DND-41 (cell line): ENCODE measurements around the gene AUP1.

ENCODE experiments used
- ATAC-seq: fragments of 200-7000 bp; cut with Tn5 transposase; 3 replicates; pipeline ENCODE4 v1.9.1; 2021; ENCODE audit warnings: low read depth; ENCODE audit not compliant: insufficient read depth
- DNase-seq: peaks from one replicate; pipeline ENCODE4 v3.0.0-alpha.2; 2020
- H2AFZ ChIP-seq: 2 replicates; pipeline ENCODE4 v1.6.0; 2012; ENCODE audit warnings: low read depth, low read length
- H3K27ac ChIP-seq: 2 replicates; pipeline ENCODE4 v1.5.1; 2012; ENCODE audit warnings: low read length, inconsistent platforms
- H3K27me3 ChIP-seq: fragments of 200-600 bp; sonication (generic); 2 replicates; pipeline ENCODE4 v1.6.0; 2012; ENCODE audit warnings: low read length, mild to moderate bottlenecking, inconsistent platforms; ENCODE audit not compliant: insufficient read depth, poor library complexity
- H3K36me3 ChIP-seq: 2 replicates; pipeline ENCODE4 v1.5.1; 2012; ENCODE audit warnings: low read length, inconsistent platforms; ENCODE audit not compliant: insufficient read depth
- H3K4me1 ChIP-seq: 2 replicates; pipeline ENCODE4 v1.5.1; 2012; ENCODE audit warnings: mild to moderate bottlenecking, low read length; ENCODE audit not compliant: insufficient read depth
- H3K4me2 ChIP-seq: 2 replicates; pipeline ENCODE4 v1.6.0; 2012; ENCODE audit warnings: mild to moderate bottlenecking, moderate library complexity, low read length, inconsistent platforms; ENCODE audit not compliant: insufficient read depth
- H3K4me3 ChIP-seq, 2 experiments: fragments of 200-600 bp in 1 of 2; shearing (Covaris generic) in 1 of 2; 2 replicates each; pipeline ENCODE4 v1.5.1; 2012 to 2016; ENCODE audit warnings: inconsistent platforms in 2 of 2, low read length in 2 of 2, mild to moderate bottlenecking in 2 of 2, low read depth in 1 of 2, moderate library complexity in 1 of 2
- H3K79me2 ChIP-seq: 2 replicates; pipeline ENCODE4 v1.6.0; 2012; ENCODE audit warnings: low read length, inconsistent platforms; ENCODE audit not compliant: insufficient read depth
- H3K9ac ChIP-seq: 2 replicates; pipeline ENCODE4 v1.6.0; 2012; ENCODE audit warnings: low read depth, mild to moderate bottlenecking, inconsistent platforms, low read length, moderate library complexity
- H3K9me3 ChIP-seq: 2 replicates; pipeline ENCODE4 v1.5.1; 2012; ENCODE audit warnings: low read length, moderate library complexity, mild to moderate bottlenecking, inconsistent platforms; ENCODE audit not compliant: insufficient read depth, severe bottlenecking
- H4K20me1 ChIP-seq: 2 replicates; pipeline ENCODE4 v1.6.0; 2012; ENCODE audit warnings: low read length; ENCODE audit not compliant: insufficient read depth
- EZH2 ChIP-seq: IDR thresholded peaks from 3 replicates; pipeline ENCODE4 v1.6.1; 2012; ENCODE audit warnings: borderline replicate concordance, low read depth, mild to moderate bottlenecking, moderate library complexity, low read length, inconsistent platforms; ENCODE audit not compliant: severe bottlenecking
- TF ChIP-seq, protein P1 (sequence below): IDR thresholded peaks from 2 replicates; pipeline ENCODE4 v1.5.1; 2012; ENCODE audit warnings: borderline replicate concordance, low read length, moderate library complexity, mild to moderate bottlenecking; ENCODE audit not compliant: poor library complexity, severe bottlenecking; ENCODE audit errors: extremely low read depth

AUP1 gene

GRCh38 chr2:74569686-74570085 is 40.2 kb upstream of the AUP1 start:
- DNase-seq, result no peak
- TF ChIP-seq, protein P1, sequence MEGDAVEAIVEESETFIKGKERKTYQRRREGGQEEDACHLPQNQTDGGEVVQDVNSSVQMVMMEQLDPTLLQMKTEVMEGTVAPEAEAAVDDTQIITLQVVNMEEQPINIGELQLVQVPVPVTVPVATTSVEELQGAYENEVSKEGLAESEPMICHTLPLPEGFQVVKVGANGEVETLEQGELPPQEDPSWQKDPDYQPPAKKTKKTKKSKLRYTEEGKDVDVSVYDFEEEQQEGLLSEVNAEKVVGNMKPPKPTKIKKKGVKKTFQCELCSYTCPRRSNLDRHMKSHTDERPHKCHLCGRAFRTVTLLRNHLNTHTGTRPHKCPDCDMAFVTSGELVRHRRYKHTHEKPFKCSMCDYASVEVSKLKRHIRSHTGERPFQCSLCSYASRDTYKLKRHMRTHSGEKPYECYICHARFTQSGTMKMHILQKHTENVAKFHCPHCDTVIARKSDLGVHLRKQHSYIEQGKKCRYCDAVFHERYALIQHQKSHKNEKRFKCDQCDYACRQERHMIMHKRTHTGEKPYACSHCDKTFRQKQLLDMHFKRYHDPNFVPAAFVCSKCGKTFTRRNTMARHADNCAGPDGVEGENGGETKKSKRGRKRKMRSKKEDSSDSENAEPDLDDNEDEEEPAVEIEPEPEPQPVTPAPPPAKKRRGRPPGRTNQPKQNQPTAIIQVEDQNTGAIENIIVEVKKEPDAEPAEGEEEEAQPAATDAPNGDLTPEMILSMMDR, result no peak
- TF ChIP-seq EZH2, result no peak
- no peak overlapping the region for H2AFZ ChIP-seq
- H3K4me3 ChIP-seq, result no peak overlapping the region
- H4K20me1 ChIP-seq, result no peaks in the 10 kb centered on the region
- peaks cover 12% of the 10 kb centered on the region for H3K27me3 ChIP-seq
- no peak overlapping the region for H3K27ac ChIP-seq
- no peaks in the 10 kb centered on the region for H3K79me2 ChIP-seq
- ATAC-seq, result no peak
- no peaks in the 10 kb centered on the region for H3K9me3 ChIP-seq
- peaks cover 16% of the 10 kb centered on the region for H3K4me1 ChIP-seq
- H3K9ac ChIP-seq, result no peak overlapping the region
- no peak overlapping the region for H3K4me2 ChIP-seq
- no peaks in the 10 kb centered on the region for H3K36me3 ChIP-seq

DNA sequence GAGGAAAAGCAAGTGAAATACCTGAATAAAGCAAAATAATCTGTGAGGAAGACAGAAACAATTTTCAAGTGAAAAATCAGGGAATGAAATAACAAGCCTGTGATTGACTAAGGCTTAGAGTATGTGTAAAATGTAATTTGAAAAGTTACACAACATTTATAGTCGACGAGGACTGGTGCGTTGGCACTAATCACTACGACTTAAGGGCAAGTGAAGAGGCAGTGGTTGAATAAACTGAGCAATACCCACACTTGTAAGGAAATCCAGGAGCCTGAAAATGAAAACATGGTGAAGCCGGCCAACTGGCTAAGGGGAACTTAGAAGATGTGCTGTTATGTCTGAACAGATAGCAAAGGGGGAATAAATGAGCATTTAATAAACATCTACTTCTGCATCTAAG is 38.4 kb upstream of the AUP1 start:
- no peaks in the 10 kb centered on the region for H3K36me3 ChIP-seq
- ATAC-seq (no peak), DNase-seq (no peak)
- no peak overlapping the region for H3K27ac ChIP-seq
- H4K20me1 ChIP-seq, result no peaks in the 10 kb centered on the region
- no peak overlapping the region for H2AFZ ChIP-seq
- H3K9ac ChIP-seq, result no peak overlapping the region
- no peaks in the 10 kb centered on the region for H3K4me1 ChIP-seq
- no peak for TF ChIP-seq EZH2
- TF ChIP-seq, protein P1, result no peak
- no peaks in the 10 kb centered on the region for H3K79me2 ChIP-seq
- no peak overlapping the region for H3K4me3 ChIP-seq
- H3K9me3 ChIP-seq, result no peaks in the 10 kb centered on the region
- peaks cover 12% of the 10 kb centered on the region for H3K27me3 ChIP-seq
- H3K4me2 ChIP-seq, result no peak overlapping the region

DNA sequence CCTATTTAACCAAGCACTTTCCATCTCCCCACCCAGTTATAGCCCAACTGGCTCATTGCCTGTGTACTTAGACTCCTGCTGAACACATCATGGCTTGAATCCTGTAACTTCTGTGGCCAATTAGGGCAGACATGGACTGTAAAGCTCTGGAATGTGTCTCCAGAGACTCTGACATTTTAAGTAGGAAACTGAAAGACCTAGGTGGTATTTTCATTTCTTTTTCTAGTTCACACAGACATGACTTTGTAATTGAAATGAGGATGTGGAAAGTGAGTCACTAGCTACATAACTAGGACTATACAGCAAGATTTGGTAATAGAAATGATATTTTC is 37.2 kb upstream of the AUP1 start:
- DNase-seq (no peak), ATAC-seq (no peak)
- H3K27ac ChIP-seq, result no peak overlapping the region

More for the DNA sequence above, 37.2 kb upstream of the AUP1 start:
- H3K9me3 ChIP-seq, result no peaks in the 10 kb centered on the region
- no peak overlapping the region for H2AFZ ChIP-seq
- peaks cover 16% of the 10 kb centered on the region for H3K27me3 ChIP-seq
- no peak overlapping the region for H3K4me2 ChIP-seq
- H3K36me3 ChIP-seq, result no peaks in the 10 kb centered on the region
- no peaks in the 10 kb centered on the region for H3K79me2 ChIP-seq
- H4K20me1 ChIP-seq, result no peaks in the 10 kb centered on the region
- H3K9ac ChIP-seq, result no peak overlapping the region
- no peak for TF ChIP-seq EZH2
- TF ChIP-seq, protein P1, result no peak
- H3K4me3 ChIP-seq, result no peak overlapping the region
- no peaks in the 10 kb centered on the region for H3K4me1 ChIP-seq
